Neural progenitor cell (in vitro differentiated cells): ENCODE results near the gene TMEM154.

Source experiments
- EZH2 ChIP-seq: fragments of 200-600 bp; sonication (generic); IDR thresholded peaks from 2 replicates; pipeline ENCODE4 v1.6.1; 2017; ENCODE audit warnings: antibody characterized with exemption, mild to moderate bottlenecking, moderate library complexity
- TF ChIP-seq, protein P1 (sequence below): fragments of 200-600 bp; sonication (generic); IDR thresholded peaks from 2 replicates; pipeline ENCODE4 v1.5.1; 2017; ENCODE audit warnings: antibody characterized with exemption, mild to moderate bottlenecking

DNA sequence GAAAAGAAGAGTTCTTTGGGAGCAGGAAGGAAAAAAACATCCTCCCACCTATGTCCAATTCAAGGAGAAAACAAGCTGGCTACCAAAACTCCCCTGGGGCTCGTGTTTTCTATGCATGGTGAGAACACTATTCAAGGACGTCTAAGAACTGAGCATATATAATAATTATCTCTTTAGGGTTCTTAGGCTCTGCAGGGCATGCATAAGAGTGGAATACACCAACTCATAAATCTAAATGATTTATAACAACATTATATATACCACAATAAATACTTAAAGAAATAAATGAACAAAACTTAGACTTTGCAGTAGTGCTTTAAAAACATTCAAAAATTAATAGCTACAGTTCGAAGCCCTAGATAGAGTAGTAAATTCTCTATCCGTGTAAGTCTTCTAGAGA is 19.5 kb upstream of the TMEM154 start:
- TF ChIP-seq, protein P1, sequence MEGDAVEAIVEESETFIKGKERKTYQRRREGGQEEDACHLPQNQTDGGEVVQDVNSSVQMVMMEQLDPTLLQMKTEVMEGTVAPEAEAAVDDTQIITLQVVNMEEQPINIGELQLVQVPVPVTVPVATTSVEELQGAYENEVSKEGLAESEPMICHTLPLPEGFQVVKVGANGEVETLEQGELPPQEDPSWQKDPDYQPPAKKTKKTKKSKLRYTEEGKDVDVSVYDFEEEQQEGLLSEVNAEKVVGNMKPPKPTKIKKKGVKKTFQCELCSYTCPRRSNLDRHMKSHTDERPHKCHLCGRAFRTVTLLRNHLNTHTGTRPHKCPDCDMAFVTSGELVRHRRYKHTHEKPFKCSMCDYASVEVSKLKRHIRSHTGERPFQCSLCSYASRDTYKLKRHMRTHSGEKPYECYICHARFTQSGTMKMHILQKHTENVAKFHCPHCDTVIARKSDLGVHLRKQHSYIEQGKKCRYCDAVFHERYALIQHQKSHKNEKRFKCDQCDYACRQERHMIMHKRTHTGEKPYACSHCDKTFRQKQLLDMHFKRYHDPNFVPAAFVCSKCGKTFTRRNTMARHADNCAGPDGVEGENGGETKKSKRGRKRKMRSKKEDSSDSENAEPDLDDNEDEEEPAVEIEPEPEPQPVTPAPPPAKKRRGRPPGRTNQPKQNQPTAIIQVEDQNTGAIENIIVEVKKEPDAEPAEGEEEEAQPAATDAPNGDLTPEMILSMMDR = no peak
- TF ChIP-seq EZH2 = no peak
